Measurements from ENCODE around the gene SOX18. TPM values are rescaled to one million over a fixed set of nuclear protein-coding genes. Genes with fewer than 3 reads are reported as not detected.
A peak's percentile ranks its signal among the peaks of the same experiment; 100 is the strongest.

Gene SOX18
- total RNA-seq, 1 donor = under 0.01 TPM

DNA sequence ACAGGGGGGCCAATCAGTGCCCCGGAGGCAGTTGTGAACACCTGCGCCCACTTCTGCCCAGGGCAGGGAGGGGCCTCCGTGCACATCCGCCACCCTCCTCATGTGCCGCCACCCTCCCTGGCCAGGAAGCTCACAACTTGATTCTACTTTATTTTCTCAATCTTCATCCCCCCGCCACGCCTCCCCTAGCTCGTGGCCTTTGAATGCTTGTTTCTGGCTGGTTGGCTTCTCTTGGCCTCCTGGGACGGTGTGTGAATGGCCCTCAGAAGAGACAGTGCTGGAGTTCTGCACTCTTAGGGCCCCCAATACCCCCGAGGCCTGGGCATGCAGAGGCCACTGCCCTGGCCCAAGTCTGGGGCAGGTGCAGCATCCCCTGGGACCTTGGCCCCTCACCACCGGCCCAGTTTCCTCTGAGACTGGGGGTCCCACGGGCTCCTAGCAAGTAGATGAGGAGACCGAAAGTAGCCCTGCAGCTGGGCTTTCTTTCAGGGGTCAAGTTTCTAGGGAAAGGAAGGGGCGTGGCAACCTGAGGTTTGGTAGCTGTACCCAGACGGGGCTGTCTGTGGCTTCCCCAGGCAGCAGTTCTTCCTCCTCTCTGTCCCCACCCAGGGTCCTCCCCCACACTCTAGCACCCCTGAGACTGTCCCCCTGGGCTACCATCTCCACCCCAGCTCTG lies 28.6 kb upstream of the SOX18 start:
- no peak overlapping the region for H3K27ac ChIP-seq (ENCODE audit: low read depth, low read length)
- no peak overlapping the region for H2AFZ ChIP-seq (ENCODE audit: low read length)
- H3K9me3 ChIP-seq (ENCODE audit: low read depth, low read length) = no peaks in the 10 kb centered on the region
- peaks cover 11% of the 10 kb centered on the region for H4K20me1 ChIP-seq (ENCODE audit: insufficient read depth, low read length)
- peaks cover 15% of the 10 kb centered on the region for H3K4me1 ChIP-seq (ENCODE audit: insufficient read depth, low read length)
- no peak for DNase-seq (ENCODE audit: insufficient read length, low spot score, missing footprints)
- no peak for TF ChIP-seq CTCF (IDR thresholded peaks at IDR 0.05; ENCODE audit: extremely low read depth, low read depth, low read length)
- no peak overlapping the region for H3K4me3 ChIP-seq (ENCODE audit: insufficient read depth, low read length)
- H3K36me3 ChIP-seq (ENCODE audit: insufficient read depth, low read length) = no peaks in the 10 kb centered on the region
- peaks cover 5% of the 10 kb centered on the region for H3K27me3 ChIP-seq (ENCODE audit: insufficient read depth, low read length)
- H3K79me2 ChIP-seq (ENCODE audit: insufficient read depth, low read length) = no peaks in the 10 kb centered on the region
- H3K4me2 ChIP-seq (ENCODE audit: insufficient read depth, low read length) = peak overlapping the region; percentile 75

DNA sequence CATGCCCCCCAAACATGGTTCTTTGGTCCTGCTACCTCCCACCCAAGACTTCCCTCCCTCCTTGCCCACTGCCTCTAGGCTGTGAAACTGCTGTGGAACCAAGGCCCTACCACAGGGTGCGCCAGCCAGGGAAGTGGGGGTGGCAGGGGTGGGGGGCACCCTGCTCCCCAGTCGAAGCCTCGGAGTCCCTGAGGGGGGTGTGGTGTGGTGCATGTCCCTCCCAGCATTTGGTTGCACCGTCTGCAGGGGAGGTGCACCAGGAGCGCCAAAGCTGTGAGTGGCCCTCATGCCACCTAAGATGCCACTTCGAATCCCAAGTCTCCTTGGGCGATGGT lies 28.1 kb upstream of the SOX18 start:
- Histone ChIP-seq H3K36me3 (ENCODE audit: insufficient read depth, low read length) (no peaks in the 10 kb centered on the region), H3K4me2 (ENCODE audit: insufficient read depth, low read length) (no peak overlapping the region), H2AFZ (ENCODE audit: low read length) (no peak overlapping the region), H3K4me1 (ENCODE audit: insufficient read depth, low read length) (peaks cover 15% of the 10 kb centered on the region), H3K9me3 (ENCODE audit: low read depth, low read length) (no peaks in the 10 kb centered on the region), H3K79me2 (ENCODE audit: insufficient read depth, low read length) (no peaks in the 10 kb centered on the region), H3K27me3 (ENCODE audit: insufficient read depth, low read length) (peaks cover 5% of the 10 kb centered on the region), H4K20me1 (ENCODE audit: insufficient read depth, low read length) (peaks cover 11% of the 10 kb centered on the region), H3K4me3 (ENCODE audit: insufficient read depth, low read length) (no peak overlapping the region), H3K27ac (ENCODE audit: low read depth, low read length) (no peak overlapping the region)
- no peak for DNase-seq (ENCODE audit: insufficient read length, low spot score, missing footprints)
- TF ChIP-seq CTCF (IDR thresholded peaks at IDR 0.05; ENCODE audit: extremely low read depth, low read depth, low read length) = no peak

GRCh38 chr20:64077094-64077493 lies 27.7 kb upstream of the SOX18 start:
- H3K9me3 ChIP-seq (ENCODE audit: low read depth, low read length) = no peaks in the 10 kb centered on the region
- no peak overlapping the region for H3K4me3 ChIP-seq (ENCODE audit: insufficient read depth, low read length)
- no peak for DNase-seq (ENCODE audit: insufficient read length, low spot score, missing footprints)
- H3K27ac ChIP-seq (ENCODE audit: low read depth, low read length) = no peak overlapping the region
- peaks cover 15% of the 10 kb centered on the region for H3K4me1 ChIP-seq (ENCODE audit: insufficient read depth, low read length)
- H3K79me2 ChIP-seq (ENCODE audit: insufficient read depth, low read length) = no peaks in the 10 kb centered on the region
- no peaks in the 10 kb centered on the region for H3K36me3 ChIP-seq (ENCODE audit: insufficient read depth, low read length)
- no peak for TF ChIP-seq CTCF (IDR thresholded peaks at IDR 0.05; ENCODE audit: extremely low read depth, low read depth, low read length)
- peaks cover 2% of the 10 kb centered on the region for H3K27me3 ChIP-seq (ENCODE audit: insufficient read depth, low read length)
- H3K4me2 ChIP-seq (ENCODE audit: insufficient read depth, low read length) = no peak overlapping the region
- H4K20me1 ChIP-seq (ENCODE audit: insufficient read depth, low read length) = peaks cover 11% of the 10 kb centered on the region
- no peak overlapping the region for H2AFZ ChIP-seq (ENCODE audit: low read length)

DNA sequence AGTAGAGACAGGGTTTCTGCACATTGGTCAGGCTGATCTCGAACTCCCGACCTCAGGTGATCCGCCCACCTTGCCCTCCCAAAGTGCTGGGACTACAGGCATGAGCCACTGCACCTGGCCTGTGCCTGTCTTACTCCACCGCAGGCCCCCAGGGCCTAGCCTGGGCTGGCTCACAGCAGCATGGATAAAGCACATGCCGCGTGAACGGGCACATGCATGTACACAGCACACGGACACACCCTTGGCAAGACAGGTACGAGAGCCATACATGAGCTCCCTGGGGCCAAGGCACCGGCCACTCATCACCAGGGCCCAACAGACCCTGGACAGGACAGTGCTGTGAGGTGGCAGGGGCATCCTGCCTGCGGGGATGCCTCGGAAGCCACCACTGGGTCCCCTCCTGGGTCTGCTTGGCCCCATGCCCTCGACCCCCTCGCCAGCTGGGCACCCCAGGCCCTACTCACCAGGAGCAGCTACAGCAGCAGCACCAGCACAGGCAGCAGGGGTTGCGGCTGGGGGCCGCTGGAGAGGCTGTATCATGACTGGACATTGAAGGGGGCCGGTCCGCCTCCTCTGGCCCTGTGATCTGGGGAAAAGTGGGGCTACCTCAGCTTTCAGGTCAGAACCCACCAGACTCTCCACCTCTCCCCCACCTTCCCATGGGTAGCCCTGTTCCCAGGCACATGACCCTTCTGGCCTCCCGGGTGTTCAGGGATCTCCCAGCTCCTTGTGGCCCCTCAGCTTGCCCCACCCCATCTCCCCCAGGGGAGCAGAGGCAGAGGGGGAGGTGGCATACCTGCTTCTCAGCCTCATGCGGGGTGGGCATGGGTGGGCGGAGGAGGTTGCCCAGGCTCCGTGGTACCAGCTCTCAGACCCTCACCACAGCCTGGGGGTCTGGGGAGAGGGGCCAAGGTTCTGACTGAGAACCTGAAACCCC lies 26.9 kb upstream of the SOX18 start:
- H3K9me3 ChIP-seq (ENCODE audit: low read depth, low read length) = no peaks in the 10 kb centered on the region
- peaks cover 11% of the 10 kb centered on the region for H4K20me1 ChIP-seq (ENCODE audit: insufficient read depth, low read length)
- no peak for DNase-seq (ENCODE audit: insufficient read length, low spot score, missing footprints)
- H2AFZ ChIP-seq (ENCODE audit: low read length) = no peak overlapping the region
- H3K4me2 ChIP-seq (ENCODE audit: insufficient read depth, low read length) = no peak overlapping the region
- H3K79me2 ChIP-seq (ENCODE audit: insufficient read depth, low read length) = no peaks in the 10 kb centered on the region
- no peak overlapping the region for H3K4me3 ChIP-seq (ENCODE audit: insufficient read depth, low read length)
- H3K36me3 ChIP-seq (ENCODE audit: insufficient read depth, low read length) = no peaks in the 10 kb centered on the region
- H3K27ac ChIP-seq (ENCODE audit: low read depth, low read length) = no peak overlapping the region
- no peak for TF ChIP-seq CTCF (IDR thresholded peaks at IDR 0.05; ENCODE audit: extremely low read depth, low read depth, low read length)
- peaks cover 15% of the 10 kb centered on the region for H3K4me1 ChIP-seq (ENCODE audit: insufficient read depth, low read length)
- H3K27me3 ChIP-seq (ENCODE audit: insufficient read depth, low read length) = no peaks in the 10 kb centered on the region
